SK-N-SH treated with all-trans-retinoic acid at 6 μM for 48 hours (cell line): ENCODE results near the gene TGFBR2.

Experiments used
- ATAC-seq: fragments of 200-7000 bp; cut with Tn5 transposase; 3 replicates; pipeline ENCODE4 v1.9.1; 2020; ENCODE audit warnings: mild to moderate bottlenecking, moderate library complexity
- ARNTL ChIP-seq: fragments of 450-650 bp; formaldehyde crosslinking; IDR thresholded peaks from 2 replicates; pipeline ENCODE4 v1.5.0; 2020; ENCODE audit warnings: low read depth, mild to moderate bottlenecking, moderate library complexity, borderline replicate concordance
- BACH2 ChIP-seq: fragments of 250-450 bp; sonication (Bioruptor Pico); IDR thresholded peaks from 2 replicates; pipeline ENCODE4 v1.9.0; 2021; ENCODE audit warnings: mild to moderate bottlenecking, borderline replicate concordance
- CREB5 ChIP-seq: fragments of 250-450 bp; sonication (Bioruptor Pico); IDR thresholded peaks from 2 replicates; pipeline ENCODE4 v1.5.1; 2020; ENCODE audit warnings: low read depth, mild to moderate bottlenecking, moderate library complexity
- CSDC2 ChIP-seq: fragments of 250-450 bp; sonication (Bioruptor Pico); IDR thresholded peaks from 2 replicates; pipeline ENCODE4 v1.5.0; 2020; ENCODE audit warnings: mild to moderate bottlenecking, moderate library complexity
- CSRNP3 ChIP-seq: fragments of 250-450 bp; sonication (Bioruptor Pico); IDR thresholded peaks from 2 replicates; pipeline ENCODE4 v1.5.1; 2021; ENCODE audit warnings: mild to moderate bottlenecking, moderate library complexity
- ESRRG ChIP-seq: fragments of 250-450 bp; sonication (Bioruptor Pico); IDR thresholded peaks from 2 replicates; pipeline ENCODE4 v1.6.1; 2021; ENCODE audit warnings: mild to moderate bottlenecking
- ISL1 ChIP-seq: fragments of 250-450 bp; sonication (Bioruptor Pico); IDR thresholded peaks from 2 replicates; pipeline ENCODE4 v2.1.2; 2022; ENCODE audit warnings: mild to moderate bottlenecking, moderate library complexity
- OSR1 ChIP-seq: fragments of 250-450 bp; sonication (Bioruptor Pico); IDR thresholded peaks from 2 replicates; pipeline ENCODE4 v1.8.0; 2022; ENCODE audit warnings: moderate library complexity, mild to moderate bottlenecking, inconsistent platforms
- POU6F1 ChIP-seq: fragments of 250-450 bp; sonication (Bioruptor Pico); IDR thresholded peaks from 2 replicates; pipeline ENCODE4 v1.8.0; 2021; ENCODE audit warnings: low read depth, mild to moderate bottlenecking, moderate library complexity, borderline replicate concordance
- PPARA ChIP-seq: fragments of 250-450 bp; sonication (Bioruptor Pico); IDR thresholded peaks from 2 replicates; pipeline ENCODE4 v1.5.0; 2020; ENCODE audit warnings: mild to moderate bottlenecking, borderline replicate concordance
- RARB ChIP-seq: fragments of 250-450 bp; sonication (Bioruptor Pico); IDR thresholded peaks from 2 replicates; pipeline ENCODE4 v1.8.0; 2021; ENCODE audit warnings: mild to moderate bottlenecking, moderate library complexity
- SNAI2 ChIP-seq: fragments of 250-450 bp; sonication (Bioruptor Pico); IDR thresholded peaks from 2 replicates; pipeline ENCODE4 v1.5.0; 2020; ENCODE audit warnings: mild to moderate bottlenecking, moderate library complexity
- TCF4 ChIP-seq: fragments of 250-450 bp; sonication (Bioruptor Pico); IDR thresholded peaks from 2 replicates; pipeline ENCODE4 v1.8.0; 2021; ENCODE audit warnings: mild to moderate bottlenecking, moderate library complexity, borderline replicate concordance
- TOX ChIP-seq: fragments of 250-450 bp; sonication (Bioruptor Pico); IDR thresholded peaks from 2 replicates; pipeline ENCODE4 v1.8.0; 2021; ENCODE audit warnings: mild to moderate bottlenecking, moderate library complexity, borderline replicate concordance
- TSHZ2 ChIP-seq: fragments of 250-450 bp; sonication (Bioruptor Pico); IDR thresholded peaks from 2 replicates; pipeline ENCODE4 v1.5.0; 2020; ENCODE audit warnings: mild to moderate bottlenecking, moderate library complexity
- ZC3H10 ChIP-seq: fragments of 250-450 bp; sonication (Bioruptor Pico); IDR thresholded peaks from 2 replicates; pipeline ENCODE4 v1.5.1; 2021; ENCODE audit warnings: mild to moderate bottlenecking, moderate library complexity
- ZFP3 ChIP-seq: fragments of 250-450 bp; sonication (Bioruptor Pico); IDR thresholded peaks from 2 replicates; pipeline ENCODE4 v1.5.0; 2020; ENCODE audit warnings: mild to moderate bottlenecking, moderate library complexity
- ZFP30 ChIP-seq: fragments of 450-650 bp; formaldehyde crosslinking; IDR thresholded peaks from 2 replicates; pipeline ENCODE4 v1.5.0; 2022; ENCODE audit warnings: mild to moderate bottlenecking, moderate library complexity
- ZNF565 ChIP-seq: fragments of 450-650 bp; formaldehyde crosslinking; conservative IDR thresholded peaks from 2 replicates; pipeline ENCODE4 v1.5.0; 2020; ENCODE audit warnings: low read depth, mild to moderate bottlenecking, moderate library complexity
- ZNF70 ChIP-seq: fragments of 450-650 bp; formaldehyde crosslinking; IDR thresholded peaks from 2 replicates; pipeline ENCODE4 v1.5.0; 2020; ENCODE audit warnings: mild to moderate bottlenecking, moderate library complexity
- ZNF8 ChIP-seq: fragments of 450-650 bp; formaldehyde crosslinking; IDR thresholded peaks from 2 replicates; pipeline ENCODE4 v1.5.0; 2020; ENCODE audit warnings: mild to moderate bottlenecking, moderate library complexity

The TGFBR2 gene

GRCh38 chr3:30655187-30655812 is 48.9 kb downstream of the TGFBR2 start:
- TF ChIP-seq BACH2 (no peak), CSDC2 (CRISPR knock-in tag) (no peak), ZFP3 (CRISPR knock-in tag) (no peak), TCF4 (CRISPR knock-in tag) (no peak), ISL1 (CRISPR knock-in tag) (no peak), CSRNP3 (no peak), ZC3H10 (CRISPR knock-in tag) (no peak), RARB (CRISPR knock-in tag) (no peak), TOX (CRISPR knock-in tag) (no peak), PPARA (CRISPR knock-in tag) (no peak), ESRRG (CRISPR knock-in tag) (no peak), TSHZ2 (no peak), POU6F1 (CRISPR knock-in tag) (no peak), SNAI2 (CRISPR knock-in tag) (no peak), ZNF70 (no peak), ZNF565 (CRISPR knock-in tag) (no peak)
- ATAC-seq: no peak

GRCh38 chr3:30656624-30657141 is 50.3 kb downstream of the TGFBR2 start:
- TF ChIP-seq CSRNP3 (no peak), ESRRG (CRISPR knock-in tag) (no peak), OSR1 (no peak), CSDC2 (CRISPR knock-in tag) (no peak), ARNTL (CRISPR knock-in tag) (no peak), POU6F1 (CRISPR knock-in tag) (no peak), CREB5 (CRISPR knock-in tag) (no peak), ZNF565 (CRISPR knock-in tag) (no peak), ZC3H10 (CRISPR knock-in tag) (no peak), TSHZ2 (no peak), SNAI2 (CRISPR knock-in tag) (no peak), ZNF8 (CRISPR knock-in tag) (no peak), ZFP3 (CRISPR knock-in tag) (no peak), ZNF70 (no peak), ISL1 (CRISPR knock-in tag) (no peak), ZFP30 (no peak), BACH2 (no peak), RARB (CRISPR knock-in tag) (no peak)
- TF ChIP-seq, all 23 proteins: peak for 0
- no peak for ATAC-seq
